Left renal pelvis (tissue), 4 donors: ENCODE results near the gene PPP2R2C. TPM values are rescaled to one million over a fixed set of nuclear protein-coding genes. Genes with fewer than 3 reads are reported as not detected.

Experiments
- DNase-seq, 4 donors: peaks; one replicate each; pipeline ENCODE4 v3.0.0-alpha.2; 2013; ENCODE audit warnings: low read depth in 4 of 4, low spot score in 3 of 4
- polyA plus RNA-seq, 4 donors: library from polyadenylated mRNA; unstranded; fragments of 120-200 nt; gene quantifications; one replicate each; pipeline ENCODE4 v1.2.1, GENCODE V29; 2013; ENCODE audit not compliant: insufficient read length in 4 of 4

Gene PPP2R2C
- polyA plus RNA-seq, 4 donors: 0.40 to 1.6 (median 0.69) TPM

- DNase-seq: no peak
Observed at GRCh38 chr4:6349896-6350603, 122.4 kb downstream of the PPP2R2C start.

GRCh38 chr4:6348408-6348807 is 124.0 kb downstream of the PPP2R2C start:
- DNase-seq: no peak

- no peak for DNase-seq
Observed at GRCh38 chr4:6347511-6348045, 124.8 kb downstream of the PPP2R2C start.

- no peak for DNase-seq
Observed at GRCh38 chr4:6346373-6347110, 125.9 kb downstream of the PPP2R2C start.

- DNase-seq: no peak
Observed at GRCh38 chr4:6345866-6346265, 126.5 kb downstream of the PPP2R2C start.

- no peak for DNase-seq
Observed at GRCh38 chr4:6345096-6345830, 127.2 kb downstream of the PPP2R2C start.

DNA sequence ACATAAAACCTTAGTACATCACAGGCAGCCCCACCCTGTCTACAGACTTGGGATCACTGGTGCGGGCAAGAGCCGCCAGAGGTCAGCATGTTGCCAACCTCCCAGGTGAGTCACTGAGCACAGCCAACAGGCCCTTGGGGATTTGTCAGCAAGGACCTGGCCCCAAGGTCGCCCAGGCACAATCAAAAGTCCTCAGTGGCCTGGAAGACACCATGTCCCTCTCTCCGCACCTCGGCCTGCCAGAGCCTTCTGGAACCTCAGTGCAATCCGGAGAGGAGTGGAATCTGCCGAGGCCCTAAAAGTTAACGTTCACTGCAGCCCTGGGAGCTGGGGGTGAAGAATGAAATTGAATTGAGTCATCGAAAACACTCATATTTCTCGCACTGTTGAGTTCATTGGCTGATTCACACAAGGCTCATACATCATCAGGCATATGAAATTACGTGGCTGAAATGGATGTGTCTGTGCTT is 128.4 kb downstream of the PPP2R2C start:
- DNase-seq: no peak

DNA sequence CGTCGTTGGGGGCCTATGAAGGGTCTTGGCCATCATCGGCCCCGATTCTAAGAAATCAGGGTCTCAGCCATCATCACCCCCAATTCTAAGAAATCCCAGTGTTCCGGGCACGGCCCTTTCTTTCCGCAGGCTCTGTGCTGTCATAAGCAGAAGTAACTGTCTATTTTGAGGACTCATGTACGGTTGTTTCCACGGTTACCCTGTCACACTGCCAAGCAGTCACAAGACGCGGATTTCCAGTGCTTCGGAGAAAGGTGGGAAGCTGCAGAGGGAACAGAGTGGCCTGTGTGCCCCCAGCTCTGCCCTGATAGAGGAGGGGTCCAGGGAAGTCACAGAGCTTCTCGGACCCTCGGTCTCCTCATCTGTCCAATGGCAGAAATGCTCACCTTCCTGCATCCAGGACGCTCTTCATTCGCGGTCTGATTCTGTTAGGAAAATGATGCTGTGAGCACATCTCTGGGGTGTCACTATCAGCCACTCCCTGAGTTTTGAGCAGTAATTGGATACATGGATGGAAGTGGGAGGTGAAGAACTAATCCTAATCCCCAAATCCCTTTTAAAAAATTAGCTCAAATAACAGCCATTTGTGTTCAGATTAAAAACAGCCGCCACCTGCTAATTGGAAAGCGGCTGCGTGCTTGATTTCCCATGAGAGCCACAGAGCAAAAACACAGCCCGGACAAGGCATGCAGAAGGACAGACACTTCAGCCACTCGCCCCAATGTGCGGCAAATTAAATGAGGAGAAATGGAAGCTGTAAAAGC is 129.7 kb downstream of the PPP2R2C start:
- no peak for DNase-seq

GRCh38 chr4:6341696-6342095 is 130.7 kb downstream of the PPP2R2C start:
- DNase-seq: no peak

DNA sequence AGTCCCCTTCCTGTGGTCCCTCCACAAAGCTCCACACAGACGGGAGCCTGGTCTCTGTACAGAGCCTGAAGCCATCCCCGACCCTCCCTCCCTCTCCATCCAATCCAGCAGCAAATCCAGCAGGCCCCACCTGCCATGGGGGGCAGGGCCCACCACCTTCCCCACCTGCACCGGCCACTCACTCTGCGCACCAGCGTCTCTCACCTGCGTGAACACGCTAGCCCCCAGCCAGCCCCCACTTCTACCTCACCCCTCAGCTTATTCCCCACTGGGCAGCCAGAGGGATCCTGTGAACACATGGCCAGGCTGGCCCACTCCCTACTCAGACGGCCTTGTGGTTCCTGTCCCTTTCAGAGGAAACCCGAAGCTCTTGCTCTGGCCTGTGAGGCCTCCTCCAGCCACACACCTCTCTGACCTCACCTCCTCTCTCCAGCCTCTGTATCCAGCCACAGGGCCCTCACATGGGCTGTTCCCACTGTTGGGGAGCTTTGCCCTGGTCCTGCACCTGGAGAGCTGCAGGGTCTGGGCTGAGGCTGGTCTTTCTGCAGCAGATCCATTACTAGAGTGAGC is 131.9 kb downstream of the PPP2R2C start:
- no peak for DNase-seq

GRCh38 chr4:6339818-6340445 is 132.5 kb downstream of the PPP2R2C start:
- no peak for DNase-seq

GRCh38 chr4:6338951-6339817 is 133.2 kb downstream of the PPP2R2C start:
- DNase-seq: no peak

DNA sequence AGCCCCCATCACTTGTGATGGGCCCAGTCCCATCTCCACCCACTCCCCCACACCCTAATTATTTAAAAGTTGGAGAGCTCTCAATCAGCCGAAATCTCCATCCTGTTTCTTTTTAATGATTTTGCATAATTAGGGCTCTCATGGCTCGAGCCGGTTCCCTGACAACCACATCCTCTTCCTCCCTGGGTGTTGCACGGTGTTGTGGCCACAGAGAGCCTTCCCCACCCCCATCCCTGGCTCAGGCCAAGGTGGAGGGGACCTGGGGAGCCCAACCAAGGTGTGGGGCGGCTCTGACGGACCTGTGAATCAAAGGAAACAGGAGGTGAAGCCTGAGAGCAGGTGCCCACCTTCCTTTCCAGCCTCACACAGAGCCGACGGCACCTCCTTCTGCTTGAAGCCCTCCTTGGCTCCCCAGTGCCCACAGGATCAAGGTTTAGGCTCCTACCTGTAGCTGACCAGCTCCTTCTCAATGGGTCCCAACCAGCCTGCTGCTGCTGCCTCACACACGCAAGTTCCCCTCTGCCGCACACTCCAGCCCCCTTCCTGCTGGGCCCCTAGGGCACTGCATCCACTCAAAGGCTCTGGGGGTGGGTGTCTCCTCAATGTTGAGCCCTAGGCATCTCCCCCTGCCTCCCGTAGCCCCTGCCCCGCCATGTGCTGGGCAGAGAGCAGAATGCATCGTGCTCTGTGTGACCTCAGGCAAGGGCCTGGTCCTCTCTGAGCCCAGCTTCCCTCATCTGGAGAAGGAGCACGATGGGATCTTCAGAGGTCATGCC is 134.1 kb downstream of the PPP2R2C start:
- DNase-seq: no peak

DNA sequence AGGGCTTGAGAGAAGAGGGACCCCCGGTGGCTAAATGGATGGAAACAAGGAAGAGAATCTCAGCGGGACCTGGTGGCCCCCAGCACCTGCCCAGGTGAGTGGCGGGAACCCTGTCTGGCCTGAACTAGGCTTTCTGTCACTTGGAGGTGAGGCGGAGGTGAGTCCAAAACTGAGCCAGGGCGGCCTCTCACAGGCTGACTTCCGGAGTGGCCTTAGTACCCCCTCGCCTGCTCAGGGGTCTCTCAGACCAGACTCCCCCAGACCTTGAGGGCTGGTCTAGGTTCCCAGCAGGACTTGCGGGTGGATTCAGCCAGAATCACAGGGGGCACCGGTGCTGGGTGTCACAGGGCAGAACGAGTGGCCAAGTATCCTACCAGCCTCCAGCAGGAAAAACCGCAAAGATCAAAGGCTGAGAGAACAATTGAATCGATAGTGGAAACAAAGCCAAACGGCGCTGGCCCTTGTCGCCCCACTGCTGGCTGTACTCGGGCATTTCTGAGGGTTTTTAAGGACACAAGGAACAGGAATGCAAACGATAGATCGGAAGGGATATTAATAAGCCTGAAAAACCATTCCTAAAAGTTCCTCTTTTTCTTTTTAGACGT is 135.0 kb downstream of the PPP2R2C start:
- DNase-seq: no peak

DNA sequence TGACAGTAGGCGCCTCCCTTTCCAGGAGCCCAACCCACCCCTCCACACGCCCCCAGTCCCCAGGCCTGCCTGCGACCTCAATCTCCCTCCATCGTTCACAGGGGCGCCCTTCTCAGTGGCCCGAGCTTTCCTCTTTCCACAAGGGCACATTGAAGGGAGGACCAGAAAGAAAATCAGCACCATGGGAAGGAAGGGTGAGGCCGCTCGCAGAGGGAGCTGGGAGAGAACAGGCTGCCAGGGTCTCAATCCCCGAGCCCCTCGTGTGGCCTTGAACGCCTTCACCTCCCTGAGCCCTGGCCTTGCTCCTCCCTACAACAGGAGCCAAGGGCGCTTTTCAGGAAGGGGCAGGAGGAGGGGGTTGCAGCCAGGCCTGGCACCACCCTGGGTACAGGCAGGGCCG is 136.2 kb downstream of the PPP2R2C start:
- DNase-seq: no peak

GRCh38 chr4:6335040-6335590 is 137.3 kb downstream of the PPP2R2C start:
- no peak for DNase-seq

- DNase-seq: no peak
Observed at GRCh38 chr4:6334203-6334887, 138.1 kb downstream of the PPP2R2C start.
